H9 (cell line): ENCODE data around the gene RNF227. TPM values are rescaled to one million over a fixed set of nuclear protein-coding genes. Genes with fewer than 3 reads are reported as not detected.

Experiments
- DNase-seq: peaks from one replicate; pipeline ENCODE4 v3.0.0-alpha.2; 2017
- H2AFZ ChIP-seq: one replicate; pipeline ENCODE4 v1.6.1; 2013; ENCODE audit warnings: mild to moderate bottlenecking, low read length, control low read depth, moderate library complexity
- H2AK5ac ChIP-seq: 2 replicates; pipeline ENCODE4 v1.6.1; 2013; ENCODE audit warnings: low read length, control low read depth, mixed read lengths; ENCODE audit not compliant: insufficient read length
- H2BK120ac ChIP-seq: one replicate; pipeline ENCODE4 v1.6.1; 2013; ENCODE audit warnings: low read depth, mild to moderate bottlenecking, low read length, control low read depth, inconsistent platforms; ENCODE audit not compliant: poor library complexity, severe bottlenecking
- H2BK12ac ChIP-seq: 2 replicates; pipeline ENCODE4 v1.6.1; 2013; ENCODE audit warnings: low read length, control low read depth, mixed read lengths, low read depth; ENCODE audit not compliant: insufficient read length
- H2BK15ac ChIP-seq: 2 replicates; pipeline ENCODE4 v1.6.1; 2013; ENCODE audit warnings: low read depth, low read length, control low read depth
- H2BK20ac ChIP-seq: one replicate; pipeline ENCODE4 v1.6.1; 2013; ENCODE audit warnings: low read depth, mild to moderate bottlenecking, low read length, control low read depth, inconsistent platforms; ENCODE audit not compliant: poor library complexity, severe bottlenecking
- H2BK5ac ChIP-seq: 2 replicates; pipeline ENCODE4 v1.6.1; 2013; ENCODE audit warnings: low read length, control low read depth, mixed read lengths; ENCODE audit not compliant: insufficient read length
- H3K14ac ChIP-seq: 2 replicates; pipeline ENCODE4 v1.6.1; 2013; ENCODE audit warnings: low read length, control low read depth; ENCODE audit not compliant: insufficient read depth
- H3K18ac ChIP-seq: 2 replicates; pipeline ENCODE4 v1.6.1; 2013; ENCODE audit warnings: low read depth, mild to moderate bottlenecking, mixed read lengths, low read length, control low read depth; ENCODE audit not compliant: insufficient read length
- H3K23ac ChIP-seq: 2 replicates; pipeline ENCODE4 v1.6.1; 2013; ENCODE audit warnings: low read length, control low read depth, mixed read lengths, low read depth; ENCODE audit not compliant: insufficient read length
- H3K23me2 ChIP-seq: 2 replicates; pipeline ENCODE4 v1.6.1; 2013; ENCODE audit warnings: low read depth, mild to moderate bottlenecking, mixed read lengths, low read length, control low read depth; ENCODE audit not compliant: insufficient read length, poor library complexity, severe bottlenecking
- H3K27ac ChIP-seq: 2 replicates; pipeline ENCODE4 v1.5.1; 2013; ENCODE audit warnings: low read length, control low read depth, mixed read lengths, low read depth; ENCODE audit not compliant: insufficient read length
- H3K27me3 ChIP-seq: 2 replicates; pipeline ENCODE4 v1.6.1; 2013; ENCODE audit warnings: low read length, control low read depth, inconsistent platforms; ENCODE audit not compliant: insufficient read depth
- H3K4ac ChIP-seq: 2 replicates; pipeline ENCODE4 v1.6.1; 2013; ENCODE audit warnings: low read depth, mild to moderate bottlenecking, control low read depth, inconsistent platforms, low read length, moderate library complexity
- H3K4me1 ChIP-seq: 2 replicates; pipeline ENCODE4 v1.6.1; 2013; ENCODE audit warnings: low read length, control low read depth, inconsistent platforms; ENCODE audit not compliant: insufficient read depth
- H3K4me2 ChIP-seq: 2 replicates; pipeline ENCODE4 v1.6.1; 2013; ENCODE audit warnings: low read length, control low read depth, mixed read lengths; ENCODE audit not compliant: insufficient read length, insufficient read depth
- H3K56ac ChIP-seq: 2 replicates; pipeline ENCODE4 v1.6.1; 2013; ENCODE audit warnings: low read depth, mild to moderate bottlenecking, mixed read lengths, low read length, control low read depth; ENCODE audit not compliant: insufficient read length
- H3K79me1 ChIP-seq: 2 replicates; pipeline ENCODE4 v1.6.1; 2013; ENCODE audit warnings: low read depth, mild to moderate bottlenecking, moderate library complexity, low read length, control low read depth, inconsistent platforms; ENCODE audit not compliant: insufficient read depth, poor library complexity, severe bottlenecking
- H3K79me2 ChIP-seq: 2 replicates; pipeline ENCODE4 v1.6.1; 2013; ENCODE audit warnings: low read length, control low read depth, inconsistent platforms; ENCODE audit not compliant: insufficient read depth
- H3K9ac ChIP-seq: 2 replicates; pipeline ENCODE4 v1.6.1; 2013; ENCODE audit warnings: low read length, control low read depth, mixed read lengths; ENCODE audit not compliant: insufficient read length; ENCODE audit errors: extremely low read depth
- H3K9me3 ChIP-seq: one replicate; pipeline ENCODE4 v1.6.1; 2013; ENCODE audit warnings: low read depth, low read length, inconsistent platforms; ENCODE audit not compliant: control insufficient read depth
- H3T11ph ChIP-seq: one replicate; pipeline ENCODE4 v1.6.1; 2013; ENCODE audit warnings: mild to moderate bottlenecking, low read length, control low read depth, inconsistent platforms
- H4K20me1 ChIP-seq: one replicate; pipeline ENCODE4 v1.6.1; 2013; ENCODE audit not compliant: control insufficient read depth, insufficient read length, insufficient read depth
- H4K5ac ChIP-seq: 2 replicates; pipeline ENCODE4 v1.6.1; 2013; ENCODE audit warnings: low read depth, mild to moderate bottlenecking, mixed read lengths, low read length, control low read depth; ENCODE audit not compliant: insufficient read length
- H4K8ac ChIP-seq: replicated peaks from 2 replicates; pipeline ENCODE4 v1.6.1; 2013; ENCODE audit warnings: low read length, control low read depth, mixed read lengths, low read depth; ENCODE audit not compliant: insufficient read length
- H4K91ac ChIP-seq: 2 replicates; pipeline ENCODE4 v1.6.1; 2013; ENCODE audit warnings: low read depth, mild to moderate bottlenecking, moderate library complexity, mixed read lengths, low read length, control low read depth; ENCODE audit not compliant: insufficient read length
- H3K27ac Mint-ChIP-seq, 3 experiments: 2 replicates in 2 of 3; 3 replicates in 1 of 3; pipeline ENCODE4 v1.8.0; 2020 to 2021; ENCODE audit warnings: mixed read lengths in 3 of 3, mild to moderate bottlenecking in 1 of 3, moderate library complexity in 1 of 3
- H3K27me3 Mint-ChIP-seq: 2 replicates; pipeline ENCODE4 v1.8.0; 2021; ENCODE audit warnings: low read depth, mild to moderate bottlenecking, moderate library complexity, mixed read lengths
- H3K36me3 Mint-ChIP-seq, 3 experiments: 2 replicates in 2 of 3; 3 replicates in 1 of 3; pipeline ENCODE4 v1.8.0; 2020 to 2021; ENCODE audit warnings: low read depth in 3 of 3, mixed read lengths in 3 of 3; ENCODE audit not compliant: insufficient read depth in 1 of 3
- H3K4me1 Mint-ChIP-seq, 2 experiments: 2 replicates each; pipeline ENCODE4 v1.8.0; 2020; ENCODE audit warnings: mixed read lengths in 2 of 2
- H3K4me3 Mint-ChIP-seq, 2 experiments: 2 replicates in 1 of 2; 3 replicates in 1 of 2; pipeline ENCODE4 v1.8.0; 2020 to 2021; ENCODE audit warnings: mild to moderate bottlenecking in 2 of 2, mixed read lengths in 2 of 2, moderate library complexity in 1 of 2
- H3K9me3 Mint-ChIP-seq, 2 experiments: 2 replicates in 1 of 2; 3 replicates in 1 of 2; pipeline ENCODE4 v1.8.0; 2020; ENCODE audit warnings: mild to moderate bottlenecking in 2 of 2, mixed read lengths in 2 of 2, moderate library complexity in 1 of 2
- CTCF ChIP-seq: fragments of 200-600 bp; sonication (generic); conservative IDR thresholded peaks from 3 replicates; pipeline ENCODE4 v1.8.0; 2021; ENCODE audit warnings: antibody characterized with exemption, mild to moderate bottlenecking
- WGBS: extraction: QIAGEN DNeasy Blood & Tissue Kit; methylation state at CpG from one replicate; pipeline ENCODE4 v1.1.7; 2013; ENCODE audit warnings: missing lambda C conversion rate, low lambda C conversion rate, mixed read lengths; ENCODE audit not compliant: insufficient read length; ENCODE audit errors: extremely low coverage; 5-methylcytosine and 5-hydroxymethylcytosine counted together
- total RNA-seq: library from RNA; stranded (reverse); gene quantifications from 2 replicates; pipeline ENCODE4 v1.2.1, GENCODE V29; 2021

The RNF227 gene
- total RNA-seq, 1 experiment from 2014 or later, result 1.9 TPM

DNA sequence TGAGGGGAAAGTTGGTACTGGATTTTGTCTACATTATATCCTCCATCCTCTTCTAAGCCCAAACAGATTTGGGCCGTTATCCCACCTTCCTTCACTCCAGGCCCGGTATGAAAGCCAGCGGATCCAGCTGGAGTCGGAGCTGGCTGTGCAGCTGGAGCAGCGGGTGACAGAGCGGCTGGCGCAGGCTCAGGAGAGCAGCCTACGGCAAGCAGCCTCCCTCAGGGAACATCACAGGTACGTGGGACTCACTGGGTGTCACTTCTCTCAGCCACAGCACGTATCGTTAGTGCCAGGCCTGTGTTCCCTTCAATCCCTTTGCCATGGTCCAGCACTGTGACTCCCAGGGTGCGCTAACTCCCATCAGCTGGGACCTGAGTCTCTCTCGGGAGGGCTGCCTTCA, 27.2 kb upstream of the RNF227 start:
- no peak overlapping the region for H2BK12ac ChIP-seq

More for the DNA sequence above, 27.2 kb upstream of the RNF227 start:
- no peak for TF ChIP-seq CTCF
- Histone ChIP-seq H4K5ac (no peak overlapping the region), H3K23ac (no peak overlapping the region), H2BK120ac (no peak overlapping the region), H4K91ac (no peak overlapping the region), H3T11ph (no peak overlapping the region), H4K8ac (no peak overlapping the region), H3K56ac (no peak overlapping the region), H2AFZ (no peak overlapping the region), H3K14ac (no peak overlapping the region), H3K79me1 (no peaks in the 10 kb centered on the region), H3K18ac (no peak overlapping the region), H2BK5ac (no peak overlapping the region), H3K4me2 (no peak overlapping the region), H2BK20ac (no peak overlapping the region), H4K20me1 (no peaks in the 10 kb centered on the region), H3K9ac (no peak overlapping the region), H3K4me1 (no peaks in the 10 kb centered on the region), H3K9me3 (no peaks in the 10 kb centered on the region), H3K27me3 (no peaks in the 10 kb centered on the region), H3K23me2 (no peaks in the 10 kb centered on the region), H3K27ac (no peak overlapping the region), H3K4ac (no peak overlapping the region), H2AK5ac (no peak overlapping the region), H2BK15ac (no peak overlapping the region), H3K79me2 (no peaks in the 10 kb centered on the region)
- H3K9me3 Mint-ChIP-seq, result no peaks in the 10 kb centered on the region
- no peak overlapping the region for H3K27ac Mint-ChIP-seq
- no peaks in the 10 kb centered on the region for H3K4me1 Mint-ChIP-seq
- H3K27me3 Mint-ChIP-seq, result no peaks in the 10 kb centered on the region
- no peak overlapping the region for H3K4me3 Mint-ChIP-seq
- H3K36me3 Mint-ChIP-seq, result peaks cover 23 to 83% (median 81%) of the 10 kb centered on the region in 3 experiments; a peak in 6 of 7 replicates
- no CpG with 5 or more reads among the region's 13 CpGs for WGBS
- no peak for DNase-seq
